A673 (cell line): Measurements from ENCODE around the gene CYP2A7.
"Not testable (repeated sequence)": the region's sequence is repeated elsewhere in the genome, so short reads cannot be mapped to it uniquely, and the experiment has no call there.

Experiments used
- EZH2 ChIP-seq: fragments of 200-600 bp; sonication (generic); IDR thresholded peaks from 2 replicates; pipeline ENCODE4 v1.6.1; 2017; ENCODE audit warnings: borderline replicate concordance, low read depth, mild to moderate bottlenecking, mixed read lengths, antibody characterized with exemption, low read length; ENCODE audit not compliant: poor library complexity, severe bottlenecking
- TF ChIP-seq, protein P1 (sequence below): fragments of 300-800, 200-600 bp; sonication (generic); conservative IDR thresholded peaks from 2 replicates; pipeline ENCODE4 v1.5.1; 2017; ENCODE audit warnings: low read depth, mild to moderate bottlenecking, antibody characterized with exemption, low read length, moderate library complexity, mixed read lengths

DNA sequence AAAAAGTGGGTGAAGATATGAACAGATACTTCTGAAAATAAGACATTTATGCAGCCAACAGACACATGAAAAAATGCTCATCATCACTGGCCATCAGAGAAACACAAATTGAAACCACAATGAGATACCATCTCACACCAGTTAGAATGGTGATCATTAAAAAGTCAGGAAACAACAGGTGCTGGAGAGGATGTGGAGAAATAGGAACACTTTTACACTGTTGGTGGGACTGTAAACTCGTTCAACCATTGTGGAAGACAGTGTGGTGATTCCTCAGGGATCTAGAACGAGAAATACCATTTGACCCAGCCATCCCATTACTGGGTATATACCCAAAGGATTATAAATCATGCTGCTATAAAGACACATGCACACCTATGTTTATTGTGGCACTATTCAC, 36.3 kb upstream of the CYP2A7 start:
- TF ChIP-seq, protein P1, sequence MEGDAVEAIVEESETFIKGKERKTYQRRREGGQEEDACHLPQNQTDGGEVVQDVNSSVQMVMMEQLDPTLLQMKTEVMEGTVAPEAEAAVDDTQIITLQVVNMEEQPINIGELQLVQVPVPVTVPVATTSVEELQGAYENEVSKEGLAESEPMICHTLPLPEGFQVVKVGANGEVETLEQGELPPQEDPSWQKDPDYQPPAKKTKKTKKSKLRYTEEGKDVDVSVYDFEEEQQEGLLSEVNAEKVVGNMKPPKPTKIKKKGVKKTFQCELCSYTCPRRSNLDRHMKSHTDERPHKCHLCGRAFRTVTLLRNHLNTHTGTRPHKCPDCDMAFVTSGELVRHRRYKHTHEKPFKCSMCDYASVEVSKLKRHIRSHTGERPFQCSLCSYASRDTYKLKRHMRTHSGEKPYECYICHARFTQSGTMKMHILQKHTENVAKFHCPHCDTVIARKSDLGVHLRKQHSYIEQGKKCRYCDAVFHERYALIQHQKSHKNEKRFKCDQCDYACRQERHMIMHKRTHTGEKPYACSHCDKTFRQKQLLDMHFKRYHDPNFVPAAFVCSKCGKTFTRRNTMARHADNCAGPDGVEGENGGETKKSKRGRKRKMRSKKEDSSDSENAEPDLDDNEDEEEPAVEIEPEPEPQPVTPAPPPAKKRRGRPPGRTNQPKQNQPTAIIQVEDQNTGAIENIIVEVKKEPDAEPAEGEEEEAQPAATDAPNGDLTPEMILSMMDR: not testable (repeated sequence)
- not testable (repeated sequence) for TF ChIP-seq EZH2
